Endothelial cell of umbilical vein (primary cell): ENCODE results near the gene PKMYT1.

Experiments
- CTCF ChIP-seq, 2 donors: IDR thresholded peaks; 1 replicate in 1 of 2; 2 replicates in 1 of 2; pipeline ENCODE4 v1.5.1; 2011; ENCODE audit warnings: low read length in 2 of 2, mild to moderate bottlenecking in 2 of 2, moderate library complexity in 2 of 2, control low read depth in 1 of 2, inconsistent platforms in 1 of 2, low read depth in 1 of 2; ENCODE audit not compliant: insufficient read depth in 1 of 2; ENCODE audit errors: extremely low read depth in 1 of 2
- EZH2 ChIP-seq: IDR thresholded peaks from 2 replicates; pipeline ENCODE4 v1.6.1; 2012; ENCODE audit warnings: borderline replicate concordance, low read depth, mild to moderate bottlenecking, moderate library complexity, low read length, inconsistent platforms; ENCODE audit not compliant: severe bottlenecking
- POLR2A ChIP-seq: IDR thresholded peaks from 2 replicates; pipeline ENCODE4 v1.6.1; 2012; ENCODE audit warnings: low read depth, mild to moderate bottlenecking, control low read depth, low read length

DNA sequence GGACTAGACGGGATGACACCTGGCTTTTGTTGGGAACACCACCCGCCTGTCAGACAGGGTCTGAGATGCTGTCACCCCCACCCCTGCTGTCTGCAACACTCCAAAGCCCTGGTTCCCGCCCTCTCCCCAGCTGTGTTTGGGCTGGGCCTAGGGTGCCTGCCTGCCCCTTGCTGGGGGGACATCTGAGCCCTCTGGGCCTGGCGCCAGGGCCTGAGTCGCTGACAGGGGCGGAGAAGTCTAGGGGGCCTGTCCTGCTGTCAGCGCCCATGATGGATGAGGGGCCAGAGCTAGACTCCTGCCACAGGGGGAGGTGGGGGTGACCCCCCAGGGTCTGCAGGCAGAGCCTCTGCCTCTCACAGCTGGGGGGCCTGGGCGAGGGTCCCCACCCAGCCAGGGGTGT, 7.6 kb upstream of the PKMYT1 start:
- TF ChIP-seq CTCF (IDR thresholded peaks at IDR 0.05; ENCODE audit: extremely low read depth in 1 of 2, insufficient read depth in 1 of 2, low read depth in 1 of 2, low read length in 2 of 2) (no peak), POLR2A (no peak), EZH2 (no peak)
